ENCODE data around the gene KCNT2. TPM values are rescaled to one million over a fixed set of nuclear protein-coding genes. Genes with fewer than 3 reads are reported as not detected.
"Not testable (repeated sequence)": the region's sequence is repeated elsewhere in the genome, so short reads cannot be mapped to it uniquely, and the experiment has no call there.

KCNT2 gene
- total RNA-seq, 2 donors from 2014 or later: 0.79 to 0.98 TPM

DNA sequence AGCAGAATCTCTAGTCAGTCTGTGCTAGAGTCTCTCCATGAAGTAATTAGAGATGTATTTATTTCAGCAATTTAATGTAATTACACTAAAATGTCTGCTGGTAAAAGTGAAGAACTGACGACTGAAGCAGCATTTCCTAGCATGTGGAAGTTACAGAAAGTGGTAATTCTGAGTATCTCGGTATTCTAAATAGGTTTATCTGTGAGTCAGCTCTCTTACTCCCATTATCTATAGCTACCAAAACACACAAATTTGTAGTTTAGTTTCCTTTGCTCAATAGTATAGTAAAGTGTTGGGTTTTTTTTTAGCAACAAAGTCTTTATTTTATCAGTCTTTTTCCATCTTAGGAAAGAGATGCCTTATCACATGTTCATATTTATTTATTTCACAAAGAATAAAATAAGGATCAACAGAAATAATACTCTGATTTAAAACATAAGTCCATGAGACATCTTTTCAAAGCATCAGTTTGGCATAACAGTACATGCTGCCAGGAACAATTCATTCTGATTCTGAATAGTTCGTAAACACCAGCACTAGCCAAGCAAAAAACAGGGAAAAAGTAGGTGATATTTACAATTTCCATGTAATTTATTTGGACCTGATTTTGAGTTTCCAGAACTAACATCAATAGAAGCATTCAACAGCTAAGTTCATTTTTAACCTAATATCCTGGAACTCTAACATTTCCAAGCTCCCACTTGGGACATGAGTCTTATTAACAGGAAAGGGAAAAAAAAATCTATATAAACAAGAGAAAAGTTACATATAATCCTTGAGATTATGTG lies 76.3 kb downstream of the KCNT2 start:
- no peak for DNase-seq
- no peak for ATAC-seq
- intact Hi-C loops (cut with DNase I, micrococcal nuclease): no loop called here

GRCh38 chr1:196527919-196528318 lies 80.3 kb downstream of the KCNT2 start:
- intact Hi-C loops (cut with DNase I, micrococcal nuclease): no loop called here
- DNase-seq: no peak
- no peak for ATAC-seq

- intact Hi-C loops (cut with DNase I, micrococcal nuclease); DNase-seq; ATAC-seq: not testable (repeated sequence)
Observed at GRCh38 chr1:196522574-196523345, 85.5 kb downstream of the KCNT2 start.

DNA sequence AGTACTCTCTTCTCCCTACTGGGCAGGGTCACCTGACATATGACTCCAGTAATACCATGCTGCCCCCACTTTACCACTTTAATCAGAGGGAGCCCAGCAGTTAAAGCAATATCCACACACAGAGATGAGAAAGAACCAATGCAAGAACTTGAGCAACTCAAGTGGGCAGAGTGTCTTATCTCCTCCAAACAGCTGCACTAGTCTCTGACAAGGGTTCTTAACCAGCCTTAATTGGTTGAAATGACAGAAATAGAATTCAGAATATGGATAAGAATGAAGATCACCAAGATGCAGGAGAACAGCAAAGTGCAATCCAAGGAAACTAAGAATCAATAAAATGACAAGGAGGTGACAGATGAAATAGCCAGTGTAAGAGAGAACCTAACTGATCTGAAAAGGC lies 91.0 kb downstream of the KCNT2 start:
- intact Hi-C loops (cut with DNase I, micrococcal nuclease): no loop called here
- DNase-seq (no peak), ATAC-seq (no peak)

DNA sequence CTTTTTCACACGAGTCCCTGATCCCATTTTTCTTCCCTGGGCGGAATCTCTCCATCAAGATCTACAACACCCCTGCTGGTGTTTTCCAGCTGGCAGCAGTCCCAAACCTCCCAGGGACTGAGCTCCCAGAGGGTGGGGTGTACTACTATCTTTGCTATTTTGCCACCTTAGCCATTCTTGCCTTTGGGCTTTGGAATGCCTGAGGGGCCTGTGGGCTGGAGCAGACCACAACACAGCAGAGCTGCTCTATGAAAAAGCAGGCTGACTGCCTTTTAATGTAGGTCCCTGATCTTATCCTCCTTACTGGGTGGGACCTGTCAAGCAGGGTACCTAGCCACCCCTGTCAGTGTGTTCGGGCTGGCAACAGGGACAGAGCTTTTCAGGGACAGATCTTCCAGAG lies 91.9 kb downstream of the KCNT2 start:
- no peak for ATAC-seq

GRCh38 chr1:196515904-196516303 lies 92.3 kb downstream of the KCNT2 start:
- intact Hi-C loops (cut with DNase I, micrococcal nuclease): no loop called here
- ATAC-seq (no peak), DNase-seq (no peak)

More for the DNA sequence above, 91.9 kb downstream of the KCNT2 start:
- no peak for DNase-seq
- intact Hi-C loops (cut with DNase I, micrococcal nuclease): no loop called here

- ATAC-seq (no peak), DNase-seq (no peak)
- intact Hi-C loops (cut with DNase I, micrococcal nuclease): no loop called here
Observed at GRCh38 chr1:196513821-196514220, 94.4 kb downstream of the KCNT2 start.

GRCh38 chr1:196510451-196510850 lies 97.8 kb downstream of the KCNT2 start:
- DNase-seq (no peak), ATAC-seq (no peak)
- intact Hi-C loops (cut with DNase I, micrococcal nuclease): no loop called here

GRCh38 chr1:196504224-196504623 lies 104.0 kb downstream of the KCNT2 start:
- DNase-seq; intact Hi-C loops (cut with DNase I, micrococcal nuclease); ATAC-seq: not testable (repeated sequence)

- intact Hi-C loops (cut with DNase I, micrococcal nuclease): no loop called here
- DNase-seq (no peak), ATAC-seq (no peak)
Observed at GRCh38 chr1:196502437-196502836, 105.8 kb downstream of the KCNT2 start.

DNA sequence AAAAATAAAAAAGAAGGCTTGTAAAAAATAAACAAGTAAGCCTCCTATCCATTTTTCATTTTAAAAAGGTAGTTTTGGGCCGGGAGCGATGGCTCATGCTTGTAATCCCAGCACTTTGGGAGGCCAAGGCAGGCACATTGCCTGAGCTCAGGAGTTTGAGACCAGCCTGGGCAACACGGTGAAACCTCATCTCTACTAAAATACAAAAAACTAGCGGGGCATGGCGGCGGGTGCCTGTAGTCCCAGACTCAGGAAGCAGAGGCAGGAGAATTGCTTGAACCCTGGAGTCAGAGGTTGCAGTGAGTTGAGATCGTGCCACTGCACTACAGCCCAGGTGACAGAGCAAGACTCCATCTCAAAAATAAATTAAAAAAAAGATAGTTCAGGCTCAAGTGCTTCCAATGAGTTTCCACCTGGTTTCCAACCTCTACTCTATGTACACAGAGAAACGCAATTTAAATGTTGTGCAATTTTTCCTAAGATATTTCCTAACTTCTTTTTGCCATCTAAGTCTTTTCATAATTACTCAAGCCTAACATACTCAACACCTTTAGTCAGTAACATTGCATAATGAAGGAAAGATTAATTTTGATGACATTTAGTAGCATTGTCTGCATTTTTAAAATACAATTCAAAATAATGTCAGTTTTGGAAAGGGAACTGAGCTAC lies 106.3 kb downstream of the KCNT2 start:
- no peak for ATAC-seq

GRCh38 chr1:196497817-196498216 lies 110.4 kb downstream of the KCNT2 start:
- ATAC-seq (no peak), DNase-seq (no peak)
- intact Hi-C loops (cut with DNase I, micrococcal nuclease): no loop called here

More for the DNA sequence above, 106.3 kb downstream of the KCNT2 start:
- intact Hi-C loops (cut with DNase I, micrococcal nuclease): no loop called here
- no peak for DNase-seq

DNA sequence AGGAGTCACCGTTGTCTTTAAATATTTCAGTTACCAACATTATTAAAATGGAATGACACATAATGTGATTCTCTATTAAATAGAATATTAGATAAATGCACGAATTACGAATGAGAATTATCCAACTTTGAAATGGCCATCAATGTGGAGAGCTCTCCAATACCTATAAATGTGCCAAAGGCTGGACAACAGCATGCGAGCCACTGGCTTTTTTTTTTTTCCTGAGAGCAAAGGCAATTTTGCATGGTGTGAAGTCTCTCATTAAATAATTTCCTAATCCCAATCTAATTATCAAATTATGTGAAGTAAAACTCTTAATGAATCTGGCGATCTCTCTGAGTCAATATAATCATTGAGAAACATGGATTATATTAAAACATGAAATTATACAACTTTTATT lies 113.5 kb downstream of the KCNT2 start:
- intact Hi-C loops (cut with DNase I, micrococcal nuclease): no loop called here
- DNase-seq (no peak), ATAC-seq (no peak)

DNA sequence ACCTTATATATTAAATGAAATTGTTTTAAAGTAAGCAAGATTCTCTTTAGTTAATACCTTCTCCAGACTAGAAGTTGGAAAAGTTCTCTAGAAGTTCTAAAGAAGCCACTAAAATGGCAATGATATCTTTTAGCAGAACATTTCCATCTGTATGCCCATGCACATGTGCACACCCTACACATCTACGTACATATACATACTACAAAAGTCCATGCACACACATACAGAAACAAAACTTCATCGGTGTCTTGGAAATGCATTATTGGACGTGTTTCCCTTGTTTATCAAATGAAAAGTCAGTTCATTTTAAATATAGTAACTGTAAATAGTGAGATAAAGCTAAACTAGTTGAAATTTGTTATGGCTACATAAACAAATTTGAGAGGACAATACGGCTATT lies 114.4 kb downstream of the KCNT2 start:
- intact Hi-C loops (cut with DNase I, micrococcal nuclease): no loop called here
- no peak for ATAC-seq
- no peak for DNase-seq

DNA sequence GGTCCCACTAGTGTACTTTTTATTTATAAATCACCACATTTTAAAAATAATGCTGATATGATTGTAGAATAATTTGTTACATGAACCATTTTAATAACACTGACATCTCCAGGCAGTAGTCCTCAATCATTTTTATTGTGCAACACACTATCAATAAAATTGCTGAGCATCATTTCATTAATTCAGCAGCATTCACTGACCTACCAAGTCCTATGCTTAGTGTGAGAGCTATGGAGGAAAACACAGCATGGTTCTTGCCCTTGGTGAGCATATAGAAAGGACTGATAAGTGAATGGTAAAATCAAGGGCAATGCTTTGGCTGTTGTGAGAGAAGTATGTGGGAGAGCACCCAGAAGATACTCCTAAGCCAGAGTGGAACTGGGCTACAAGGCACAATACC lies 119.7 kb downstream of the KCNT2 start:
- ATAC-seq (no peak), DNase-seq (no peak)
- intact Hi-C loops (cut with DNase I, micrococcal nuclease): no loop called here

DNA sequence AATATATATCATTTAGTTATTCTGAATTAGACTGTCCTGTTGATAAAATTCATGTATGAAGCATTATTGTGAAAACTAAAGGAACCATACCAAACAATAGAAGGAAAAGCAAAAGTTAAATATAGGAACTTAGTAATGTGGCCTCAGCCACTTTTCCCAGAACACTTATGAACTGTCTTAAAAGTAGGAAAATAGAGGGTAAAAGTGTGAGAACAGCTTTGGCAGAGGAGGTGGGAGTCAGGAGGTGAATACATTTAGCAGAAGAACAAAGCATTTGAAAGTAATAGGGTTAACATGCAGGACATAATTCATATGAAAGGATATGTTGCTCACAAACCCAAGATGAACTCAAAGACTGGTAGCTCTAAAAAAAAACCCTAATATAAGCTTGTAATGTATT lies 121.9 kb downstream of the KCNT2 start:
- ATAC-seq: no peak

DNA sequence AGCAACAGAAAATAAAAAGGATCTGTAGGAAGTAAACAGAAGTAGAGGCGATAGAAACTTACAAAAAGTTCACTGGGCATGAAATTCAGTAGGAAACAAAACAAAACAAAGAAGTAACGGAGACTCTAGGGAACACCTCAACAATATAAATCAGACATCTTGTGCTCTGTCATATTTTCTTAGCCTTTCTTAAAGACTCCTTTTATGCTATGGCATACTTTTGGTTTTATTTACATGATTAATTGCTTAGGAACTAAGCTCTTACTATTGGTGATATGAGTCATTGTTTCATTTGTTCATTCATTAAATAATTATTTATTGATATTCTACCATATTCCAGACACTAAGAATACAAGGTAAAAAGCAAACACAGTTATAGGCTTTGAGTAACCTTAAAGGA lies 126.6 kb downstream of the KCNT2 start:
- ATAC-seq: no peak
- no peak for DNase-seq
- intact Hi-C loops (cut with DNase I, micrococcal nuclease): no loop called here

More for the DNA sequence above, 121.9 kb downstream of the KCNT2 start:
- no peak for DNase-seq
- intact Hi-C loops (cut with DNase I, micrococcal nuclease): no loop called here

DNA sequence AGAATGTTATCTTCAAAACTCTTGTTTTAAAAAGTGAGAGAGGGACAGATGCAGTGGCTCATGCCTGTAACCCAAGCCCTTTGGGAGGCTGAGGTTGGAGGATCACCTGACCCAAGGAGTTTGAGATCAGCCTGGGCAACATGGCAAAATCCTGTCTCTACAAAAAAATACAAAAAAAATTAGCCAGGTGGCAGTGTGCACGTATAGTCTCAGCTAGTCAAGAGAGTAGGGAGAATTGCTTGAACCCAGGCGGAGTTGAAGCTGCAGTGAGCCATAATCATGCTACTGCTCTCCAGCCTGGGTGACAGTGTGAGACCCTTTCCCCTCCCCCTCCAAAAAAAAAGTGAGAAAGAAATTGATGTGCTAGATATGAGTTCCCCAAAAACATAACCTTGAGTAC lies 131.0 kb downstream of the KCNT2 start:
- DNase-seq: no peak
- intact Hi-C loops (cut with DNase I, micrococcal nuclease): no loop called here
- ATAC-seq: no peak

GRCh38 chr1:196467230-196467925 lies 140.9 kb downstream of the KCNT2 start:
- DNase-seq (no peak), ATAC-seq (no peak)
- intact Hi-C loops (cut with DNase I, micrococcal nuclease): no loop called here
